ENCODE results near the gene TIGAR. TPM values are rescaled to one million over a fixed set of nuclear protein-coding genes. Genes with fewer than 3 reads are reported as not detected.
A peak's percentile ranks its signal among the peaks of the same experiment; 100 is the strongest.

TIGAR gene
- total RNA-seq, 4 donors from 2014 or later = 1.7 to 8.0 (median 3.0) TPM

- DNase-seq = no peak
- Histone ChIP-seq H3K27ac (peak overlapping the region; percentile 78 to 95 (median 88)), H3K4me1 (peaks cover 0 to 8% (median 1%) of the 10 kb centered on the region in 4 donors), H3K4me3 (peak overlapping the region; percentile 77 to 97 (median 88)), H3K27me3 (no peaks in the 10 kb centered on the region), H3K36me3 (no peaks in the 10 kb centered on the region), H3K9me3 (no peaks in the 10 kb centered on the region)
- TF ChIP-seq, protein P1, sequence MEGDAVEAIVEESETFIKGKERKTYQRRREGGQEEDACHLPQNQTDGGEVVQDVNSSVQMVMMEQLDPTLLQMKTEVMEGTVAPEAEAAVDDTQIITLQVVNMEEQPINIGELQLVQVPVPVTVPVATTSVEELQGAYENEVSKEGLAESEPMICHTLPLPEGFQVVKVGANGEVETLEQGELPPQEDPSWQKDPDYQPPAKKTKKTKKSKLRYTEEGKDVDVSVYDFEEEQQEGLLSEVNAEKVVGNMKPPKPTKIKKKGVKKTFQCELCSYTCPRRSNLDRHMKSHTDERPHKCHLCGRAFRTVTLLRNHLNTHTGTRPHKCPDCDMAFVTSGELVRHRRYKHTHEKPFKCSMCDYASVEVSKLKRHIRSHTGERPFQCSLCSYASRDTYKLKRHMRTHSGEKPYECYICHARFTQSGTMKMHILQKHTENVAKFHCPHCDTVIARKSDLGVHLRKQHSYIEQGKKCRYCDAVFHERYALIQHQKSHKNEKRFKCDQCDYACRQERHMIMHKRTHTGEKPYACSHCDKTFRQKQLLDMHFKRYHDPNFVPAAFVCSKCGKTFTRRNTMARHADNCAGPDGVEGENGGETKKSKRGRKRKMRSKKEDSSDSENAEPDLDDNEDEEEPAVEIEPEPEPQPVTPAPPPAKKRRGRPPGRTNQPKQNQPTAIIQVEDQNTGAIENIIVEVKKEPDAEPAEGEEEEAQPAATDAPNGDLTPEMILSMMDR (IDR thresholded peaks at IDR 0.05) = no peak
These were observed 538 bp upstream of the TIGAR start for GRCh38 chr12:4320497-4320852.

DNA sequence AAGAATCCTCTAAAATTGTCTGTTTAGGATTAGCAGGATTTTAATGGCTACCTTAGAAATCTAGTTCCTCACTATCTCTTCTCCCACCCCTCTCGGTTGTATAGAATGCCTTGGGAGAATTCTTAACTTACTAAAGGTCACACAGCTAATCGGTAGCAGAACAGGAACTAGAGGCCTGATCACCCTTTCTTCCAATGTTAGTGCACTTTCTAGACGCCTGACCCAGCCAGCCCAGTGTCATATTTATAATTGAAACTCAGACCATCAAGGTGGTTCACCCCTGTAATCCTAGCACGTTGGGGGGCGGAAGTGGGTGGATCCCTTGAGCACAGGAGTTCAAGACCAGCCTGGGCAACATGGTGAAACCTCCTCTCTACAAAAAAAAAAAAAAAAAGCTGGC, 1.7 kb downstream of the TIGAR start:
- H3K27me3 ChIP-seq = no peaks in the 10 kb centered on the region
- H3K4me1 ChIP-seq = peaks cover 0 to 16% (median 1%) of the 10 kb centered on the region in 4 donors
- TF ChIP-seq, protein P1 (IDR thresholded peaks at IDR 0.05) = no peak
- TF ChIP-seq POLR2A (IDR thresholded peaks at IDR 0.05) = no peak
- no peak for DNase-seq
- no peaks in the 10 kb centered on the region for H3K36me3 ChIP-seq
- H3K4me3 ChIP-seq = no peak overlapping the region
- no peaks in the 10 kb centered on the region for H3K9me3 ChIP-seq
- no peak overlapping the region for H3K27ac ChIP-seq

GRCh38 chr12:4323396-4323795, 2.4 kb downstream of the TIGAR start:
- Histone ChIP-seq H3K36me3 (no peaks in the 10 kb centered on the region), H3K4me3 (no peak overlapping the region), H3K4me1 (peaks cover 0 to 16% (median 1%) of the 10 kb centered on the region in 4 donors), H3K9me3 (no peaks in the 10 kb centered on the region), H3K27ac (no peak overlapping the region), H3K27me3 (no peaks in the 10 kb centered on the region)
- TF ChIP-seq, protein P1 (IDR thresholded peaks at IDR 0.05) = no peak
- TF ChIP-seq POLR2A (IDR thresholded peaks at IDR 0.05) = no peak
- DNase-seq = no peak

DNA sequence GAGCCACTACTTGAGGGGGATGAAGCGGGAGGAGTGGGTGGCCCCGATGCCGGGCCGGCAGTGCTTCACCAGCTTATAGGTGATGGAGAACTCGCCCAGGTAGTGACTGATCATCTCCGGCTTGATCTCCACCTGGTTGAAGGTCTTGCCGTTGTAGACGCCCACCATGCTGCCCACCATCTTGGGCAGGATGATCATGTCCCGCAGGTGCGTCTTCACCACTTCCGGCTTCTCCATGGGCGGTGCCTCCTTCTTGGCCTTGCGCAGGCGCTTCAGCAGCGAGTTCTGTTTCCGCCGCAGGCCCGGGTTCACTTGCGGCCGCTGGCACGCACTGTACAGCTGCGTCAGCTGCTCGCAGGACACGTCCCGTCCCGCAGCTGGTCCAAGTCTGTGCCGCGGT, 3.4 kb downstream of the TIGAR start:
- Histone ChIP-seq H3K4me3 (no peak overlapping the region), H3K4me1 (peaks cover 0 to 16% (median 1%) of the 10 kb centered on the region in 4 donors), H3K27ac (no peak overlapping the region), H3K36me3 (no peaks in the 10 kb centered on the region), H3K9me3 (no peaks in the 10 kb centered on the region), H3K27me3 (no peaks in the 10 kb centered on the region)
- no peak for TF ChIP-seq POLR2A (IDR thresholded peaks at IDR 0.05)
- TF ChIP-seq, protein P1 (IDR thresholded peaks at IDR 0.05) = no peak
- no peak for DNase-seq

- no peak overlapping the region for H3K27ac ChIP-seq
- no peak for DNase-seq
- H3K36me3 ChIP-seq = no peaks in the 10 kb centered on the region
- no peak for TF ChIP-seq POLR2A (IDR thresholded peaks at IDR 0.05)
- TF ChIP-seq, protein P1 (IDR thresholded peaks at IDR 0.05) = no peak
- H3K9me3 ChIP-seq = no peaks in the 10 kb centered on the region
- H3K4me3 ChIP-seq = no peak overlapping the region
- peaks cover 0 to 16% (median 1%) of the 10 kb centered on the region in 4 donors for H3K4me1 ChIP-seq
- H3K27me3 ChIP-seq = no peaks in the 10 kb centered on the region
These were observed 5.0 kb downstream of the TIGAR start for GRCh38 chr12:4325966-4326365.

GRCh38 chr12:4327293-4327692, 6.3 kb downstream of the TIGAR start:
- H3K36me3 ChIP-seq = no peaks in the 10 kb centered on the region
- H3K9me3 ChIP-seq = no peaks in the 10 kb centered on the region
- H3K27me3 ChIP-seq = no peaks in the 10 kb centered on the region
- H3K27ac ChIP-seq = no peak overlapping the region
- no peak for TF ChIP-seq POLR2A (IDR thresholded peaks at IDR 0.05)
- TF ChIP-seq, protein P1 (IDR thresholded peaks at IDR 0.05) = no peak
- no peak overlapping the region for H3K4me3 ChIP-seq
- peaks cover 0 to 8% (median 0%) of the 10 kb centered on the region in 4 donors for H3K4me1 ChIP-seq
- DNase-seq = no peak
